Measurements from ENCODE around the gene PEMT. TPM values are rescaled to one million over a fixed set of nuclear protein-coding genes. Genes with fewer than 3 reads are reported as not detected.

PEMT gene
- total and polyA plus RNA-seq, 2 of the 8 experiments (the other 6 are each of a cell fraction or from before 2014, with no cell fraction given), result 42.0 to 118 TPM

GRCh38 chr17:17476865-17477467 is 114.5 kb downstream of the PEMT start, which contains the start of gene MED9:
TSS of gene MED9 (plus strand) at chr17:17477000. CDS start at chr17:17477042, 42 bp downstream.
- H3K56ac ChIP-seq (replicated peaks; ENCODE audit: insufficient read length, low read depth, low read length), result no peak within 1 kb of the TSS
- 2% methylated on average over 39 of the region's 47 CpGs; no CpG with 5 or more reads in 1 of the 2 experiments for WGBS, 2 experiments (ENCODE audit: extremely low coverage in 1 of 2, insufficient coverage in 1 of 2, insufficient read length in 1 of 2, insufficient replicate concordance in 2 of 2, low coverage in 1 of 2, low lambda C conversion rate in 2 of 2, missing lambda C conversion rate in 1 of 2)
- H3K36me3 ChIP-seq (ENCODE audit: control insufficient read depth in 2 of 4, insufficient read depth in 4 of 4, low read length in 3 of 4), result 0 out of 8 replicates have a peak, but pooled peaks cover 0 to 3% (median 0%) of the 10 kb centered on the region in 4 experiments
- H3K4me2 ChIP-seq (ENCODE audit: insufficient read depth in 1 of 2, low read depth in 2 of 2, low read length in 2 of 2), result peak within 1 kb of the TSS; percentile 69 to 87
- H3K23me2 ChIP-seq (ENCODE audit: low read depth, low read length), result peaks cover 6% of the 10 kb centered on the region; the same call in 1 of the 2 replicates
- H3K4ac ChIP-seq (replicated peaks; ENCODE audit: insufficient read length, low read depth, low read length), result no peak within 1 kb of the TSS
- H3K9me3 ChIP-seq (ENCODE audit: insufficient read depth in 2 of 2, low read depth in 1 of 2, low read length in 1 of 2), result no peaks in the 10 kb centered on the region
- H4K5ac ChIP-seq (ENCODE audit: insufficient read length, low read depth, low read length), result peak within 1 kb of the TSS; percentile 59
- no peak within 1 kb of the TSS for H4K91ac ChIP-seq (replicated peaks; ENCODE audit: insufficient read length, low read length)
- H4K8ac ChIP-seq (ENCODE audit: extremely low read depth, insufficient read depth, low read length), result peak within 1 kb of the TSS; percentile 94
- H2BK12ac ChIP-seq (ENCODE audit: low read depth, low read length), result no peak within 1 kb of the TSS
- H2BK15ac ChIP-seq (ENCODE audit: low read length), result no peak within 1 kb of the TSS
- peaks cover 0 to 3% of the 10 kb centered on the region in 2 experiments for H4K20me1 ChIP-seq (replicated peaks in 1 of 2; ENCODE audit: control insufficient read depth in 1 of 2, insufficient read depth in 2 of 2, low read length in 2 of 2)
- H3K4me1 ChIP-seq (replicated peaks in 1 of 4; ENCODE audit: control insufficient read depth in 3 of 4, insufficient read depth in 4 of 4, low read length in 3 of 4), result peaks cover 0 to 5% (median 1%) of the 10 kb centered on the region in 4 experiments; a peak in 1 of 7 replicates
- peak within 1 kb of the TSS; percentile 93 for H3K18ac ChIP-seq (ENCODE audit: extremely low read depth, low read length)
- H3K27me3 ChIP-seq (replicated peaks in 1 of 4; ENCODE audit: control insufficient read depth in 3 of 4, extremely low read depth in 1 of 4, insufficient read depth in 3 of 4, low read length in 3 of 4), result peaks cover 0 to 4% (median 0%) of the 10 kb centered on the region in 4 experiments; a peak in 2 of 7 replicates
- H3K14ac ChIP-seq (ENCODE audit: insufficient read length), result no peak within 1 kb of the TSS
- peaks cover 6% of the 10 kb centered on the region; the same call in 1 of the 2 replicates for H3K79me1 ChIP-seq (ENCODE audit: low read depth, low read length)
- H3K9ac ChIP-seq (replicated peaks in 1 of 4; ENCODE audit: extremely low read depth in 1 of 4, low read depth in 3 of 4, low read length in 3 of 4), result peak within 1 kb of the TSS; percentile 80 to 93 (median 88)
- peak within 1 kb of the TSS; percentile 88 for H3K27ac ChIP-seq (ENCODE audit: low read depth, low read length)
- no peak within 1 kb of the TSS for H3K23ac ChIP-seq (ENCODE audit: insufficient read length)
- ChIA-PET POLR2A (ENCODE audit: partially characterized antibody) (interaction anchor here (1.0 kb wide), 1 partner anchor 19 kb away, joined by 12 read pairs; the partner anchor contains the start of gene RASD1), CTCF (ENCODE audit: partially characterized antibody) (no interaction called here)
- FAIRE-seq (no peak), DNase-seq (ENCODE audit: low read depth in 1 of 2, low spot score in 2 of 2) (peak; percentile 76 to 98)
- H2AK5ac ChIP-seq (ENCODE audit: low read depth, low read length), result no peak within 1 kb of the TSS
- H2BK120ac ChIP-seq (replicated peaks; ENCODE audit: low read depth, low read length), result no peak within 1 kb of the TSS
- peak within 1 kb of the TSS; percentile 67; the same call in 1 of the 2 replicates for H2AFZ ChIP-seq (ENCODE audit: low read length)
- H3K4me3 ChIP-seq (ENCODE audit: extremely low read depth in 1 of 4, insufficient read depth in 2 of 4, low read depth in 3 of 4, low read length in 4 of 4), result peak within 1 kb of the TSS; percentile 82 to 97 (median 96)
- no peak within 1 kb of the TSS for H2BK20ac ChIP-seq (ENCODE audit: low read length)
- peak within 1 kb of the TSS; percentile 90 for H2BK5ac ChIP-seq (ENCODE audit: low read depth, low read length)
- H3K79me2 ChIP-seq (ENCODE audit: control insufficient read depth in 1 of 2, insufficient read depth in 2 of 2, low read length in 2 of 2), result peaks cover 5 to 43% of the 10 kb centered on the region in 2 experiments; a peak in 3 of 4 replicates
- TF ChIP-seq ATF3 (IDR thresholded peaks at IDR 0.05; ENCODE audit: insufficient read depth, low read depth, low read length), result peak; percentile 96
- peak; percentile 90 for TF ChIP-seq SRF (IDR thresholded peaks at IDR 0.05; ENCODE audit: low read depth, low read length)
- TF ChIP-seq SIX5 (IDR thresholded peaks at IDR 0.05; ENCODE audit: low read depth, low read length), result no peak
- peak; percentile 53 to 88; a peak in 1 of 4 replicates for TF ChIP-seq SIN3A (conservative IDR thresholded peaks at IDR 0.05 in 1 of 2, IDR thresholded peaks at IDR 0.05 in 1 of 2; ENCODE audit: low read depth in 1 of 2, low read length in 2 of 2)
- peak; percentile 100 for TF ChIP-seq KDM4A (IDR thresholded peaks at IDR 0.05; ENCODE audit: low read depth, low read length, severe bottlenecking)
- TF ChIP-seq RNF2 (IDR thresholded peaks at IDR 0.05; ENCODE audit: borderline replicate concordance, low read depth, low read length, missing control alignments, poor library complexity, severe bottlenecking), result no peak
- no peak for TF ChIP-seq SUZ12 (IDR thresholded peaks at IDR 0.05; ENCODE audit: low read length)
- TF ChIP-seq POLR2A (IDR thresholded peaks at IDR 0.05; ENCODE audit: control extremely low read depth in 1 of 2, low read depth in 2 of 2, low read length in 2 of 2), result peak; percentile 63 to 91
- TF ChIP-seq RBBP5 (IDR thresholded peaks at IDR 0.05; ENCODE audit: borderline replicate concordance, low read depth, low read length), result 0 out of 2 replicates have a peak, but pooled peaks have one; percentile 65
- TF ChIP-seq TAF1 (IDR thresholded peaks at IDR 0.05; ENCODE audit: low read depth, low read length), result peak; percentile 88
- TF ChIP-seq MAX (IDR thresholded peaks at IDR 0.05), result peak; percentile 74

Data from H1 (cell line).